Mammary epithelial cell (primary cell): ENCODE measurements around the gene STK39.

Experiments
- CTCF ChIP-seq, 2 donors: IDR thresholded peaks in 1 of 2; conservative IDR thresholded peaks in 1 of 2; 2 replicates each; pipeline ENCODE4 v1.5.1; 2011 to 2012; ENCODE audit warnings: inconsistent platforms in 2 of 2, low read length in 2 of 2, mild to moderate bottlenecking in 2 of 2, control low read depth in 1 of 2, low read depth in 1 of 2; ENCODE audit not compliant: insufficient read depth in 1 of 2; ENCODE audit errors: extremely low read depth in 1 of 2
- EZH2 ChIP-seq: IDR thresholded peaks from 2 replicates; pipeline ENCODE4 v1.6.1; 2012; ENCODE audit warnings: low read length, inconsistent platforms, borderline replicate concordance

GRCh38 chr2:168039881-168040280, 207.5 kb downstream of the STK39 start:
- TF ChIP-seq CTCF (conservative IDR thresholded peaks at IDR 0.05 in 1 of 2, IDR thresholded peaks at IDR 0.05 in 1 of 2; ENCODE audit: extremely low read depth in 1 of 2, insufficient read depth in 1 of 2, low read depth in 1 of 2, low read length in 2 of 2) (no peak), EZH2 (no peak)
